Stimulated activated CD4-positive, alpha-beta T cell treated with anti-CD3 and anti-CD28 coated beads, Interleukin-4, amount 100 ng/mL, for 24 hours (primary cell): ENCODE data around the gene CALM3.

Experiments
- DNase-seq: peaks from one replicate; pipeline ENCODE4 v3.0.0-alpha.2; 2020

Gene CALM3

DNA sequence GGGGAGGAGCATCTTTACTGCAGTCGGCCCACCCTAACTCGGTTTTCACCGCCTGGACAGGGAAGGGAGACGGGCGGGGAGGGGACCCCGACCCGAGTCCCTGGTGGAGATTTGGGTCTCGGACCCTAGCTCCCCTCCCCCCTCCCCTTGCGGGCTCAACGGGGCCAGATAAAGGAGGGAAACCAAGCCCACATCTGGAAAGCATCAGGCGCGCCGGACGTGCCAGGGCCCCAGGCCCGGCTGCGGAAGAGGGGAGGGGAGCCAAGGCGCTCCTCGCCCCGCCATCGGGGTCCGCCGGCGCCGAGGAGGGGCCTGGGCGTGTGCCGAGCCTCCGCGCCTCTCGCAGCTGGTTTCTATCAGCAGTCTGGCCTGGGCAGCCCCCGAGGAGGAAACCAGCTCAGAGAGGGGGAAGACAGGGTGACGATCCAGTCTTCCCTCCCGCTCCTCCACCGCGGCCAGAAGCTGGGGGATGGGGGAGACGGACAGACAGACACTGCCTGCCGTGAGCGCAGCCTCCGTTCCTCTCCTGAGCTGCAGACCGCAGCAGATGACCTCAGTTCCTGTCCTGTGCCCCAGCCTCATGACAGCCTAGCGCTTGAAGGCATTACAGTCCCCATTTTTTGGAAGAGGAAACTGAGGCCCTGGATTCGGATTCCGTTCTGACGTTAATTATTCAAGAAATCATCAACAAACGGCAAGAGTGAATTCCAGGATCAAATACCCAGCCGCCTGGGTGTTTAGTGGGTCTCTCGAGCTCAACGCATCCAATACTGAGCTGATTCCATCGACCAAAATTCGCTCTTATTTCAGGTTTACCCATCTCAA lies 38.4 kb downstream of the CALM3 start:
- DNase-seq: no peak

- DNase-seq: no peak
These were observed 39.5 kb downstream of the CALM3 start for GRCh38 chr19:46640656-46641055.

- no peak for DNase-seq
These were observed 43.6 kb downstream of the CALM3 start for GRCh38 chr19:46644720-46645119.

GRCh38 chr19:46646402-46646801 lies 45.3 kb downstream of the CALM3 start:
- no peak for DNase-seq

DNA sequence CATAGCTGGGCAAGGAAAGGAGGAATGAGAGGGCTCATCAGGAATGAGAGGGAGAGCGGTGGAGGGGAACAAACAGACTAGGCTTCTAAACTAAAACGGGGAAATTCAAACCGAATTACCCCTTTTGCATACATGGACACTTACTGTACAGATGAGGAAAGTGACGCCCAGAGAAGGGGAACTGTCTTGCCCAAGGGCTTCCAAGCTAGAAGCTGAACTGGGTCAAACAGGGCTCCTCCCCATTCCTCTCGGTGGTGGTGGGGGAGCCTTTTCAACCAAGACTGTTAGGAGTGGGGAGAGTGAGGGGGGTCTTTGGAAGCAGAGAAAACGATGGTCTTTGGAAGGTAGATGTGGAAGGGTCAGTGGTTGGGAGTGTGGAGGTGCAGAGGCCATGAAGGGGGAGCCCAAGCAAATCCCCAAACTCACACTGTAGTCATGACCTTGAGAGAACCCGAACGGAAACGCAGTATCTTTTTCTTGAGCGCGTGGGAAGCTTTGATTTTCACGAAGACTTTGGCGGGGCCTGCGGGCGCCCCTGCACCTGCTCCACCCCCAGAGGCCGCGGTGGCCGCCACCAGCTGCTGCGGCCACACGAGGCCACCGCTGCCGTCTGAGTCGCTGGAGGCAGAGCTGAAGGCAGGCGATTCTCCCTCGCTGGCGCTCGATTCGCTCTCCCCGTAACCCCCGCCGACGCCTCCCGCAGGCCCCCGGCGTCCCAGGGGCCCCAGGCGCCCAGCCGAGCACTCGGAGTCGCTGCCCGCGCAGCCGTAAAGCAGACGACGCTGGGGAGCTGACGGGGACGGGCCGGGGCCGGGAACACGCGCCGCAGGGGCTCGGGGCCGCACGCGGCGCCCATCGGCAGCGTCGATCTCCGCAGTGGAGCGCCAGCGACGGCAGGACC lies 47.2 kb downstream of the CALM3 start:
- no peak for DNase-seq

DNA sequence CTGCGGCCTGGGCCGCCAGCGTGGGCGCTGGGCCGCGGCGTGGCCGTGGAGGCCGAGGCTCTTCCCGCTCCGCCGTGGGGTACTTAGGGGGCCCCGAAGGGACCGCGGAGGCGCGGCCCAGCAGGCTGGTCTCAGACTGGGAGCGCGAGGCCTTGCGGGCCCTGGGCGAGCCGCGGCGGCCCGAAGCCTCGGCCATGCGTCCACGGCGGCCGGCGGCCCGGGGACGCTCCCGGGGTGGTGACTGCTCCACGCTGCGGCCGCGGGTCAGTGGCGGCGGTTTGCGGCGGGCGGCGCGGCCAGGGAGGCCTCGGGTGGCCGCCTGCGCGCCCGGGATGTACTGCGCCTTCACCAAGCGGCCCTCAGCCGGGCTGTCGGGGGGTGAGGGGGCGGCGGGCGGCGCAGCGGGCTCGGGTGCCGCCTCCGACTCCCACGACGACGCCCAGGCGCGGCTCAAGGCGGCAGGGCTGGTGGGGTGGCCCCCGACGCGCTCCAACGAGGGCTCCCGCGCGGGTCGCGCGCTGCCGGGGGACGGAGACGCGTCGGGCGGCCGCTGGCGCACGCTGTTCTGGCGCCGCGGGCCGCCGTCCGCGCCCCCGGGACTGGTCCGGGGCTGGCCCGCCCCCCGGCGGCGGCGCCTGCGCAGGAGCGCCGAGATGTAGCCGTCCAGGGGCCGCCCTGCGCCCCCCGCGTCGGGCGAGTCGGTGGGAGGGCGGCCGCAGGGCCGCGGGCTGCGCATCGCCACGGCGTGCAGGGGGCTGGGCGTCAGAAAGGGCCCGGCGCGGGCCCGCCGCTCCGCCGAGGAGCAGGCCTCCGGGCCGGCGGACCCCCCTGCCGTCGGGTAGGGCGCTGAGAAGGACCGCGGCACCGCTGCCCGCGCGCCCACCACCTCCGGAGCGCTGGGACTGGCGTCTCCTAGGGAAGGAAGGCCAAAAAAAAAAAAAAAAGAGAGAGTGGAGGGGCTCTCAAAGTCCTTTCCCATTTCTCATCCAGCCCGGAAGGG lies 48.1 kb downstream of the CALM3 start:
- no peak for DNase-seq

GRCh38 chr19:46650445-46650844 lies 49.3 kb downstream of the CALM3 start:
- DNase-seq: no peak

DNA sequence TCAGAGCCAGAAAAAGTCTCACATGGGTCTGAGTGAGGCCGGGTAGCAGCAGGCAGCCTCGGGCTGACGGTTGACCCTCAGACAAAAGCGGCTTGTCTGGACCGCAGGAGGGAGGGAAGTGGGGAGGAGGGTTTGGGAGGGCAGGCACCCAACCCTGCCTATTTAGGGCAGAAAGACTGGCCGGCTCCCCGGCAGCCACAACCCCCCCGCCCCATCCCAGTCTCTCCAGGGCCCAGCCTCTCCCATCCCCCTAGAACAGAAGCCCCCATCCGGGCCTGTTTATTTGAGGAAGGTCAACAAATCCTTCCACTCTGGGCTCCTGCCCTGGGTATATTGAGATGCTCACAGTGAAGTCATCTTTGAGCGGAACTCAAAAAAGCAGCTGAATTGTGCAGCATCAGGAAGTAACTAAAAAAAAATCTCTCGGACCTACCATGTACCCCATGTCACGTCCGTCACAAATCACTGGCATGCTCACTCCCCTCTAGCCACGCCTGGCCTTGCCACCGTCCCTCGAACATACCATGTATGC lies 53.6 kb downstream of the CALM3 start:
- DNase-seq: no peak

DNA sequence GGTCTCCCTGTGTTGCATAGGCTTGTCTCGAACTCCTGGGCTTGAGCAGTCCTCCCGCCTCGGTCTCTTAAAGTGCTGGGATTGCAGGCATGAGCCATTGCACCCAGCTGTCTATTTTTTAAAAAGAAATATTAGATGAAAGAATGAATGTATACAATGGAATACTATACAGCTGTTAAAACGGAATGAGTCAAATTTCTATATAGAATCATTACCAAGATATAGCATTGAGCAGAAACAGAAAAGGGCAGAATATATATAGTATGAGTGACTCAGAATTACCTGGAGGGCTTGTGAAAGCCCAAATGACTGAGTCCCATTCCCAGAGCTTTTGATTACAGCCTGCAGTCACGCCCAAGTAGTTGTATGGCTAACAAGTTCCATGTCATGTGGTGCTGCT lies 55.4 kb downstream of the CALM3 start:
- DNase-seq: no peak

DNA sequence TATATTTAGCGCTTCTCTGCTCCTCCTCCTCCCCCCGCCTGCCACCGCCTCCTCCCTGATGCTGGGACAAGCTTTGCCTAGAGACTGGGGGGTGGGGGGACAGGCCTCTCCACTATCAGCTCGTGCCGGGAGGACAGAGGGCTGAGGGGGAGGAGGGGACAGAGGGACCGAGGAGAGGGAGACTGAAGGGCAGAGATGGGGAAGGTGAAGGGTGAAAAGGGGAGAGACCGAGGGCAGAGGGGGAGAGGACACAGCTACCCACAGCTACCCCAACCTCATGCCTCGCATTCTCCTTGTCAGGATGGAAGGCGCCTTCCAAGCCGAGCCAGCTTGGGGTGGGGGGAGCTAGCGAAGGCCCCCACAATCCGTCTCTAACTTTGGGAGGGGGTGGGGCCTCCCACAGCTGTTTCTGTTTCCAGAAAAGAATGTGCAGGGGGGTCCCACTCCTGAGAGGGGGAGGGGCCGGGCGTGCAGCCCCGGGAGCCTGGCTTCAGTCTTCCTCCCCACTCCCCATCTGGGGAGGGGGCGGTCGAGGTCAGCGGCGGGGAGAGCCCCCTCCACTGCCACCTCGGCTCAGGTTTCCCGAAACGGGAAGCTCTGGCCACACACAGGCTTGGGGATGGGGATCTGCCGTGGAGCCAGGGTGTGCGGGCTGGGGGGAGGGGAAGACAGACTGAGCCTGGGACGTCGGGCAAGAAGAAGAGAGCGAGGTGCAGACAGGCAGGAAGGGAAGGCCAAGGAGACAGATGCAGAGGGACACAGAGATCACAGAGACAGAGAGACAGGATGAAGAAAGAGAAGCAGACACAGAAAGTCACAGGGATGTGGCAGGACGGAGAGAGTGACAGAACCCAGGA lies 58.2 kb downstream of the CALM3 start:
- no peak for DNase-seq

DNA sequence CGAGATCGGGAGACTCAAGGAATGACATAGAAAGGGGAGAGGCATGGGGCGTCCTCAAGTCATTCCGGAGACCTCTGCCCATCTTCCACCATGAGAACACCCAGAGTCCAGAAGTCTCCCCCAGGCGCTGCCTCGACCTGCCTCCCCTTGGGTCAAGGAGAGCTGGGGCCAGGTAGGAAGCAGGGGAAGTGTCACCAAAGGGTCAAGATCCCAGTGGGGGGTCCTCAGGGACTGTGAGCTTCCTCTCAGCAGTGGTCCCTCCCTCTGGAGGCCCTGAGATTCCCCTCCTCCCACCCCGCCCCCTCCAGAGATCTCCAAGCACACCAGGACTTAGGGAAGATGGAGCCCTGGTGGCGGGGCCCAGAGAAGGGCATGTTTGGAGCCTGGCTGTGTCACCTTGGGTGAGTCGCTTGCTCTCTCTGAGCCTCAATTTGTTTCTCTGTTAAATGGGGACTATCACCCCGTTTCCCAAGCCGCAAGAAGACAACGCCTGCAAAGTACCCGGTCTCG lies 58.9 kb downstream of the CALM3 start:
- no peak for DNase-seq
